GM21526 (cell line): Measurements from ENCODE around the gene PACS1.

ENCODE experiments used
- ATAC-seq: cut with Tn5 transposase; IDR thresholded peaks from one replicate; pipeline ENCODE4 v1.9.1; 2021; ENCODE audit warnings: moderate library complexity; ENCODE audit not compliant: unreplicated experiment, low FRiP score

PACS1 gene

DNA sequence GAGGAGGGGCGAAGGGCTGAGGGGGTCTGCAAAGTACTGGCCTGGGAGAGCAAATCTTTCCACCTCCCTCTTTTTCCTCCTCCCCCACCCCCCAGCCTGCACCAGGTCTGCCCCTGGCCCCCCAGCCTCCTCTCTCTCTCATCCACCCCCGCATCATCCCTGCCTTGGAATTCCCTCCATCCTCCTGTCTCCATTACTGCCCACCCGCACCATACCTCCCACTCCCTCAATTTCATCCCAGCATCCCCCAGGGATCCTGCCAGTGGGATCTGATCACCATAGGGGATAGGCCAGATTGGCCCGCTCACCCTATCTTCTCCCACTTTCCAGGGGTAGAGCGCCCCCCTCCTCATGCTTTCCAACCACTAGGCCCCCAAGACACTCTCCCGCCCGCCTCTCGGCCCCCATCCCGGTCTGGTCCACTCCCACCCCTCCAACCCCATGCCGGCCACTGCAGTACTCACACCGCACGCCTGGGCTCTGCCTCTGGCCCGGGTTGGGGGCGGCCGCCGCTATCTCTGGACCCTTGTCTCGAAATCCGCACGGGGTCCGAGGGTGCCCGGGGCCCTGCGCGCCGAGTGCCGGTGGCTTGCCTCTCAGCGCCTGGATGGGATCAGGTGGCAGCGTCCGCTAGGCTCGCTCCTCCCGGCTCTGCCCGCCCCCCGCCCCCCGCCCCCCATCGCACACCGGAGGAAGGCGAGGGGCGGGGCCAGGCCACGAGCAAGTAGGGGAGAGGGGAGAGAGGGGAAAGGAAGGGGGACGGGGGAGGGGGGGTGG lies 21.3 kb upstream of the PACS1 start, which contains the start of gene GAL3ST3:
GAL3ST3 (minus strand) TSS at position 615 of the 777 bp plus-strand sequence. CDS start 3,746 bp downstream, outside the sequence.
- ATAC-seq, result no peak

DNA sequence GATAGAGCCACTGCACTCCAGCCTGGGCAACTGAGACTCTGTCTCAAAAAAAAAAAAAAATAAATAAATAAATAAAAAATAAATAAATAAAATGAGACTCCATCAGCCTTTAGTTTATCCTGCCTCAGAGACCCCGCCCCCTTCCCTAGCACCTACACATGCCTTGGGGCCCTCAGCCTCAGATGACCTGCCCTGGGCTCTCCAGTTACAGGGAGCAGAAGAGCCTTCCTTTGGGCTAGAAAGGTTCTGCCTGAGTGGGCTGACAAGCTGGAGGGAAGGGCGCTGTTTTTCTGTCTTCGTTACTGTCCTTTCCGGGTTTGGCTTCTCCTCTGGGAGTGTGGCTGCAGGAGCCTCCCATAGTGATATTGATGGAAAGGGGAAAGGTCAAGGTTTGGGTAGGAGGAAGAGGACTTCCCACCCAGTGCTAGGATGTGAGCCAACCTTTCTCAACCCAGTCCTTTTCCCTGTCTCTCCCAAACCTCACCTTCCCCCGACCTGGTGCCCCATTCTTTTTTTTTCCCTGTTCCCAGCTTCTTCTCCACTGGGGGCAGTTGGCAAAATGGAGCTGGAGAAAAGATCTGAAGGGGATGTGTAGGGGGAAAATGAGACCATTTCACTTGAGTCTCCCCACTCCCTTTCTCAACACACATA lies 19.4 kb upstream of the PACS1 start:
- ATAC-seq, result no peak

DNA sequence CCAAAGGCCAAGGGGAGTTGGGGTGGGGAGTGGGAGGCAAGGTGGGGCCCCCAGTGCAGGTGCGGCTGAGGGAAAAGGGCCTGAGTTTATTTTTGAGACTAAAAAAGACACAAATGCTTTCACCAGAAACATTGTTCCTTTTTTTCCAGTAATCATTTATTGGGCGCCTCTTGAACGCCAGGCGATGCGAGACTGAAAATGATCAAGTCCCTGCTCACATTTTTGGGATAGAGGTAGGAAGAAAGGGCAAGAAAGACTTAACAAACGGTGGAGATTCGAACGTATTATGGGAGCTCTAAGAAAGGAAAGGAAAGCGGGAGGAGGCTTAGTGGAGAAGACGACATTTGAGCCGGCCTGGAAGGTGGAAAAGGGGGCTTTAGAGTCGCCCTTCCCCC lies 18.7 kb upstream of the PACS1 start:
- no peak for ATAC-seq

DNA sequence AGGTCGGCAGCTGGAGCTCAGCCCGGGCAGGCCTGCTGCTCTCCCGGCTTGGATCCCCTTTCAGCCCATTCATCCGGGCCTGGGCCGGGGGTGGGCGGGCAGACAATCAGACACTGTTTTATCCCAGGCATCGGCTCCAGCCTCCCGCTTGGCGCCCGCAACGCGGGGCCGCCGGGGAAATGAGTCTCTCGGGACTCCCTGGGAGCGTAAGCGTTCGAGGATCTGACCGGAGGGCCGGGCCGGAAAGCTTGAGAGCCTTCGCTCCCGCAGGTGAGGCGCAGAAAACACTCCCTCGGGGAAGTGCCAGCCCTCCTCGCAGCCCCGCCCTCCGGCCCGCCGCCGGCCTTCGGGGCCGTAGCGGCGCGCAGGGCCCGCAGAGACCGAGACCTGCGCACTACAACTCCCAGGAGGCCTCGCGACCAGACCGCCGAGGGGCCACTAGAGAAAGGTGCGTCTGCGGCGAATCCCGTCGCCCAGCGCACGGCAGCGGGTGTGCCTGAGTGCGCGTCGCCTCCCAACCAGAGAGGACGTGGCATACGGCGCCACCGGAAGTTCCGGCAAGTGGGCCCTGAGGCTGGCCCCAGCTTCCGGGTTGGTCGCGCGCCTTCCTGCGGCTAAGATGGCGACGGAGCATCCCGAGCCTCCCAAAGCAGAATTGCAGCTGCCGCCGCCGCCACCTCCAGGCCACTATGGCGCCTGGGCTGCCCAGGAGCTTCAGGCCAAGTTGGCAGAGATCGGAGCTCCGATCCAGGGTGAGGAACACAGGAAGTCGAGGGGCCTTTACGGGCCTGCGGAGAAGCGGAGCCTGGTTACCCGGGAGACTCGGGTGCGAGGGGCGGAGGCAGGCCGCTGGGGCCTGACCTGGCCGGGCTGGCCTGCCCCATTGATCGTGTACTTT lies 18.1 kb upstream of the PACS1 start, which contains the start of gene SF3B2:
SF3B2 (plus strand) TSS at position 599 of the 898 bp plus-strand sequence; CDS start at position 620, 21 bp downstream.
- peak; percentile 86 for ATAC-seq

DNA sequence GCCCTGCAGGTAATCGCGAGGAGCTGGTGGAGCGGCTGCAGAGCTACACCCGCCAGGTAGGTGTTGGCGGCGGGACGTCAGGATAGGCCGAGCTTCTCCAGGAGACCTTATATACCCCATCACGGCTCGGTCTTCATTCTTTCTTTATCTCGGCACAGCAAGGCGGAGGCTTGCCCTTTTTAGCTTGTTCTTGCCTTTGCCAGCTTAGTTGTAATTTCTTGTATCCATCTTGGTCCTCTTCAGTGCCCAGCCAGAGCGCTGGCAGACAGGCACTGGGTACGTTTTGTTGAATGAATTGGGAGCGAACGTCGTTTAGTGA lies 17.4 kb upstream of the PACS1 start:
- ATAC-seq, result no peak

DNA sequence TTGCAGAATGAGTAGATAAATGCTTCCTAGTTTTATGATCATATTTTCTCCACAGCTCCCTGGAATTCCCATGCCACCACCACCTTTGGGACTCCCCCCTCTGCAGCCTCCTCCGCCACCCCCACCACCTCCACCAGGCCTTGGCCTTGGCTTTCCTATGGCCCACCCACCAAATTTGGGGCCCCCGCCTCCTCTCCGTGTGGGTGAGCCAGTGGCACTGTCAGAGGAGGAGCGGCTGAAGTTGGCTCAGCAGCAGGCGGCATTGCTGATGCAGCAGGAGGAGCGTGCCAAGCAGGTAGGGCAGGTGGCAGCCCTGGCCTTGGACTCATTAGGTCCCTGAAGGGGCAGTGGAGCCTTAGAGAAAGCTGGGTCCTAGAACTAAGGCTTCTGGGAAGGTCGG lies 15.1 kb upstream of the PACS1 start:
- no peak for ATAC-seq

DNA sequence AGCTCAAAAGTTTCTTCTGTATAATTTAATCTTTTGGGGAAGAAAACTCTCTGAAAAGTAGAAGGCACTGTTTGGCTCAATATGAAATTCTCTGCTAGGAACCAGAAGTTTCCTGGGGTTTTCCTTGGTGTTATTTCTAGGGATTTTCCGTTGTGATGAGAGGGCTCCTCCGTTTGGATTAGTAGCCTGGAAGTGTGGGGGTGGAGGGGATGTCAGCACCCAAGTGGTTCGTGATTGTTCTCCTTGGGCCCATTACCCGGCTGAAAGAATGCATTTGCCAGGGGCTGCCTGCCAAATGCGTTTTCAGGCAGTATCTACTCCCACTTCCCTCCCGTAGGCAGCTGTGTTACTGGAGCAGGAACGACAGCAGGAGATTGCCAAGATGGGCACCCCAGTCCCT lies 13.6 kb upstream of the PACS1 start:
- ATAC-seq, result no peak

DNA sequence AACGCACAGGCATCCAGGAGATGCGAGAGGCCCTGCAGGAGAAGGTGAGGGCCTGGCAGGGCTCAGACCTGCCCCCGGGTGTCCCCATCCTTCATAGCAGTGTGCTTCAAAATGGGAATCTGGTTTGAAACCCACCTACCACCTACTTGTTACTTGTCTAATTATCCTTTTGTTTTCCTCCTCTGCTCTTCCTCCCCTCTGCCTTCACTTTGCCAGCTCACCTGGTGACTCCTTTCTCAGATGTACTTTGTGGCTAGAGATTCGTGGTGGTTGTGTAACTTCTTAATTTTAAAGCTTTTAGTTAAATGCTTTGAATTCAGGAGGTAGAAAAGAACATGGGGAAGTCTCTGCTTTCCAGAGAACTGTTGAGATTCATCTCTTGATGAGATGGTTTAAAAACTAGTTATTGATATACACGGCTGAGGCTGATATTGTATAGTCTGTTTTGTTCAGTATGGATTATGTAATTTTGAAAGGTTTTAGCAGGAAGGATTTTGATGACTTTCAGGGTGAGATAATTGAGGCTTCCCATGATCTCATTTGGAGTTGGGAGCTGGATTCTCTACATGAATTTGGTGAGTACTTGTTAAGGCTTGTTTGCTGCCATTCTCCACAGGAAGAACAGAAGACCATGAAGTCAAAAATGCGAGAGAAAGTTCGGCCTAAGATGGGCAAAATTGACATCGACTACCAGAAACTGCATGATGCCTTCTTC lies 9.9 kb upstream of the PACS1 start:
- ATAC-seq, result no peak

DNA sequence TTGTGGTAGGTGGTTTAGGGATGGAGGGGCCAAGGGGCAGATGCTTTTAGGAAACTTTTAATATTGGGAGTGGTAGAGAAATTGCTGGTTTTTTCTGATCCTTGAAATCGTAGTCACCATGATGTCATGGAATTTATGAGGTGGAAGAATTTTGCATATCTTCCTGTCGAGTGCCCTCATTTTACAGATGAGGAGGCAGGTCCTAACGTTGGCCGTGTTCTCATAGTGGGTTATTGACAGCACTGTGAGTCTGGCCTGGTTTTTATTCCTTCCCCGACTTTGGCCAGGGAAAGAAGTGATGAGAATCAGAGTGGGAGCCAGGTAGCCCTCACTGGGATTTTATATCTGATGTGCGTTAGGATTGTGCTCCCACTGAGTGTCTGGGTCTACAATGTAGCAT lies 8.8 kb upstream of the PACS1 start:
- ATAC-seq, result no peak

DNA sequence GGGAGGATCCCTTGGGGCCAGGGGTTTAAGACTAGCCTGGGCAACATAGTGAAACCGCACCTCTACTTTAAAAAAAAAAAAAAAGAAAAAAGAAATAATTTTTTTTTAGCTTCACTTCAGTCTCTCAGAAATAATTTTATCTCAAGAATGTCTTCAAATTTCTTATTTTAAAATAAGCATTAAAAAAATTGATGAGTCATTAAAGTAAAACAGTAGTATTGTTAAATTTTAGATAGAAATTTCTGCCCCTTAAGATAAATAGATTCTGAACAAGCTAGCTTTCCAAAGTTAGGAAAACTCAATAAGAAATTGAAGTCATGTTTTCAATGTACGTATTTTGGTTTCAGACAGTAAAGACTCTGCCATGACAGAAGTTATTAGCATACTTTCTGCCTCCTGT lies 7.7 kb upstream of the PACS1 start:
- no peak for ATAC-seq

DNA sequence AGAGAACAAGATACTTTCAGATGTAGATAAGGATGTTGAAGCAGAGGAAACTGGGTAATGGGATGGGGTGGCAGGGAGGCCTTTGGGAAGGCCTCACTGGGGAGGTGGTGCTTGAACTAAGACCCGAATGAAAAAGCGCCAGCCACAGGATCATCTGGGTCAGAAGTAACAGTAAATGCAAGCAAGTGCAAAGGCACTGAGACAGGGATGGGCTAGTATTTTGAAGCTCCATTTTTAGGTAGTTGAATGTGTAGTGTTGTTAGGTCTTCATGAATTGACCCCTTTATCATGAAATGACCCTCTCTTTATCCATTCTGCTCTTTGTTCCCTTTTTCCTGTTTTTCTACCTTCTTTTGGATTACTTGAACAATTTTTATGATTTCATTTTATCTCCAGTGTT lies 6.2 kb upstream of the PACS1 start:
- no peak for ATAC-seq

DNA sequence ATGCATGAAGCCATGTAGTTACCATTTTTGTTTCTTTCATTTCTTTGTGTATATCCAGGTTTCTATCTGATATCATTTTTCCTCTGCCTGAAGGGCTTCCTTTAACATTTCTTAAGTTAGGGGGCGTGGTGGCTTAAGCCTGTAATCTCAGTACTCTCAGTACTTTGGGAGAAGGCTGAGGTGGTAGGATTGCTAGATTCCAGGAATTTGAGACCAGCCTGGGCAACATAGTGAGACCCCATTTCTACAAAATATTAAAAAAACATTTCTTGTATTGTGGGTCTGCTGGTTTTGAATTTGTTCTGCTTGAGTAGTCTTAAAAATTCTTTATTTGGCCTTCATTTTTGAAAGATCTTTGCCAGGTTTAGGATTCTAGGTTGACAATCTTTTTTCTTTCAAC lies 5.5 kb upstream of the PACS1 start:
- no peak for ATAC-seq

DNA sequence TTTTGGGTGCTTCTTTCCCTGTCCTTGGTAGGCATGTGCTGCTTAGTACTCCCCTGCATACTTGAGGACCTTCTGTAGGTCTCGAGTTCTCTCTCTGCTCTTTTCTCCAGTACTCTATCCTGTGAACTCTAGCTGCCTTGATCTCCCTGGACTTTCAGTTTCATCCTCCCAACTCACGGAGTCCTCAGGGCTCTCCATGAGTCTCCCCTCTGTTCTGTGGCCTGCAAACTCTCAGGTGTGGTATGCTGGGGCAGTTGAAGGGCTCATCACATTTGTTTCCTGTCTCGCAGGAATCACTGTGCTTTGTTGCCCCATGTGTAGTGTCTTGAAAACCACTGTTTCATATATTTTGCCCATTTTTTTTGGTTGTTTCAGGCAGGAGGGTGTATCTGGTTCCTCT lies 3.3 kb upstream of the PACS1 start:
- ATAC-seq, result no peak

DNA sequence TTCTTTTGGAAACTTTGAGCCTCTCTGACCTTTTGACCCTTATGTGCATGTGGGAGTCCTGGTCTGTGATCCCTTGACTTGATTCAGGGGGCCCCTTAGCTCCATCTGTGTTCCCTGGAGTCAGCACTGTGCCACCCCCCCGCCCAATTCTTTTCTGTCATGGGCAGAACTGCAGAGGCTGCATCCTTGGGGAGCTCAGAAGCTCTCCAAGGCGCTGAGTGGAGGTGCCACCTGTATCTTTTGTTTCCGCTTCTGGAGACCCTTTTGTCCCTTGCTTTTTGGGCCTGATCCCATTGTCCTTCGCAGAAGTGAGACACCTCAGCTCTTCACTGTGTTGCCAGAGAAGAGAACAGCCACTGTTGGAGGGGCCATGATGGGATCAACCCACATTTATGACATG lies 2.4 kb upstream of the PACS1 start:
- ATAC-seq, result no peak

DNA sequence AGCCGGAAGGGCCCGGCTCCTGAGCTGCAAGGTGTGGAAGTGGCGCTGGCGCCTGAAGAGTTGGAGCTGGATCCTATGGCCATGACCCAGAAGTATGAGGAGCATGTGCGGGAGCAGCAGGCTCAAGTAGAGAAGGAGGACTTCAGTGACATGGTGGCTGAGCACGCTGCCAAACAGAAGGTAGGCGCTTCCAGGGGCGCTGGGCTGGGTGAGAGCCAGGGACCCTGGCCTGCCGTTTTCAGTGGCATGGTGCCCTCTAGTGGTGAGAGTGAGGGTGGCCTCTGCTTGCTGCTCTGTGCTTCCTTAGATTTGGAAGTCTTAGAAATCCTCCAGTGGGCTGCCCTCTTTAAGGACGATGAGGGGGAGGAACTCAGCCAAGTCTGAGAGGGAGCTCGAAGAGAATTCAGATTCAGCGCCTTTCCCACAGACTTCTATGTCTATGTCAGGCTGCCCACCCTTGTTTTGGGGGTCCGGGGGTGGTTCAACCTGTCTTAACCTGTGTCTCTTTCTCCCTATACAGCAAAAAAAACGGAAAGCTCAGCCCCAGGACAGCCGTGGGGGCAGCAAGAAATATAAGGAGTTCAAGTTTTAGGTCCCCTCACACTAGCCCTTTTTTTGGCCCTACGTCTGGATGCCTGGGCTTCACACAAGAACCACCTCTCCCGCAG lies 1.8 kb upstream of the PACS1 start:
- ATAC-seq, result no peak

DNA sequence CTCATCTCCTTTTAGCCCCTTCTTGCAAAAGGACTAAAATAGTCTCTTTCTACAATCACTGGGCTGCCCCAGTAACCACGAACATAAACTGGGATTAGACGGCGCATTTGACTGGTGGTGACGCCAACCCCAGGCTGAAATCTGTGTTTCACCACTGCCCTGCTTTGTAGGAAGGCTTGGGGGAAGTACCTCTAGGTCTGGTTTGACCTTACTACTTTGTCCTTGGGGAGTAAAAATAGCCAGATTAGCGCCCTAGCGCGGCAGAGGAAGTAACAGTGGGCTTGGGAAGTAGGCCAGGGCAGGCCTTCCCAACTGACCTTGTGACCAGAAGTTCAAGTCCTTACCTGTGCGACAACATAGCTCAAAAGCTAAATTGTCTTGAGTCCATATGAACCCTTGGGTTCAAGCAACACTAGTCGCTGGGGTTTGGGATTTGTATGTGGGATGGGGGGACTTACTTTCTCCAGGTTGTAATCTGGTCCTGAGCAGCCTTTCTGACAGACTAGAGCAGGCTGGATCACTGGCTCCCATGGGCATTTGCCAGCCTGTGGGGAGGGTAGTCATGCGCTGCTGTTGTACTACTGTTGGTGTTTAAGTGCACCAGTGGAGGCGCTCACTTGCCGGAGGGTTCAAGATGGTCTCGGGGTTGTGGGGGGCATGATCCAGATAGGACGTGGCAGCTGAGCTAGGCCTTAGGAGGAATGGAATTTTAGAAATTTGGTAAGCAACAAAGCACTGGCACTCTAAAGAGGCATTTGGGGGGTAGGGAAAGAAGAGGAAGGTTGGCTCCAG lies 953 bp upstream of the PACS1 start:
- ATAC-seq, result no peak

DNA sequence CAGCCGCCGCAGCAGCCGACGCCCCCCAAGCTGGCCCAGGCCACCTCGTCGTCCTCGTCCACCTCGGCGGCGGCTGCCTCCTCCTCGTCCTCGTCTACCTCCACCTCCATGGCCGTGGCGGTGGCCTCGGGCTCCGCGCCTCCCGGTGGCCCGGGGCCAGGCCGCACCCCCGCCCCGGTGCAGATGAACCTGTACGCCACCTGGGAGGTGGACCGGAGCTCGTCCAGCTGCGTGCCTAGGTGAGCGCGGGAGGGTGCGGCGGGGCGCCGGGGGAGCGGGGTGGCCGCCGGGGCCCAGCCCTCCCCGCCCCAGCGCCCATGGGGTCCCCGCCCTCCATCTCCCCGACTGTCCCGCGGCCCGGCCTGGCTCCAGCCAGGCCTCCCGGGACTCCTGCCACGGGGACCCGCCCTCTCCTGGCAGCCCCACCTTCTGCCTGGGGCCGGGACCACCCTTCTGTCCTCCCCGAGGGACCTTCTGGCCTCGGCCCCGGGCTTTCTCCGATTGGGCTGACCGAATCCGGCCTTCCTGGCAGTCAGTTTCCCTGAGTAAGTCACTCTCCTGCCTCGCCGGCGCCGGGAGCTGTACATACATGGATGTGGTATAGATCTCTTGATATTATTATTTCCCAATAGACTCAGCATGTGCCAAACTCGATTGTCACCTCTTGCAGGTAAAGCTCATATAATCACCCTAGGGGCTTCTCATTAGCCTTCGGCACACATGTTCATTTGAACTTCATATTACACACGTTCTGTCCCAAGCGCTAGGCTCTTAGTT lies 720 bp downstream of the PACS1 start:
- ATAC-seq, result no peak

DNA sequence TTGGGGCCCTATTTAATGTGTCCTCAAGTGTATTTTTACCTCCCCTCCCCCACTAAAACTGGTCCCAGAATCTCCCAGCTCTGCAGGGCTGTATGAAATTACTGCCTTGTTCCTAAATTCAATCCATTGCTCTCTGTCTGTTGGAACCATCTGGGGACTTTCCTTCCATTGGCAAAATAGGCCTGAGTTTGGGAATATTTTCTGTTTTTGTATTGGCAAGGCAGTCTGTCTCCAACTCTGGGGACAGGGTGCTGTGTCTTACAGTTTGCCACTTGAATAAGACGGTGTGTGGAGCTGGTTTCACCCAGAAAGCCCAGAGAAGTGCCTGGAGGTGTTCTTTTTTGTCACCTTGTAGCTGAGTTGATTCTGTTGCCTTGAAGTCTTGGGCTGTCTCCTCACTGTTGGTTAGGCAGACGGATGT lies 1.3 kb downstream of the PACS1 start:
- no peak for ATAC-seq

DNA sequence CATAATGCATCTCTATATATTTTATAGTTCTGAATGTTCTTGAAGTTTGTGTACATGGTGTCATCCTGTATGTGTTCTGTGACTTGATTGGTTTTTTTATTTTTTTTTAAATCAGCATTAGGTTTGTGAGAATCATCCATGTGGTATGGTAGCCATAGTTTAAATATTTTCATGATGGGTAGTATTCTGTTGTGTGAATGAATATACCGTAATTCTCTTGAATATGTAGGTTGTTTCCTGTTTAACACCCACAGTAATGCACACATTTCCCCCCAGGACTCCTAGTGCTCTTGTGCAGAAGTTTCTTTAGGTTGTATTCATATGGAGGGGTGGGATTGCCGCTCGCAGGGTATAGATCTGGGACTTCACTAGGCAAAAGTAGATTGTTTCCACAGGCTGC lies 2.0 kb downstream of the PACS1 start:
- ATAC-seq, result no peak
